ENCODE measurements around the gene ISY1.
"Not testable (repeated sequence)": the region's sequence is repeated elsewhere in the genome, so short reads cannot be mapped to it uniquely, and the experiment has no call there.

The ISY1 gene

GRCh38 chr3:129166579-129167332 is 5.9 kb upstream of the ISY1 start:
- DNase-seq (ENCODE audit: low read depth, low spot score) = no peak

DNA sequence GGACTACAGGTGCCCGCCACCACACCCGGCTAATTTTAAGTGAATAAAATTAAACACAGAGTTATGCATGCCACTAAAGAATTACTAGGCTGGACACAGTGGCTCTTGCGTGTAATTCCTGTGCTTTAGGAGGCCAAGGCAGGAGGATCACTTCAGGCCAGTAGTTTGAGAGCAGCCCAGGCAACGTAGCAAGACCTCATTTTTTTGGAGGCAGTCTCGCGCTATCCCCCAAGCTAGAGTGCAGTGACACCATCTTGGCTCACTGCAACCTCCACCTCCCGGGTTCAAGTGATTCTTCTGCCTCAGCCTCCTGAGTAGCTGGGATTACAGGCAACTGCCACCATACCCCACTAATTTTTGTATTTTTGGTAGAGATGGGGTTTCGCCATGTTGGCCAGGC is 4.7 kb upstream of the ISY1 start:
- not testable (repeated sequence) for DNase-seq (ENCODE audit: low read depth, low spot score)

DNA sequence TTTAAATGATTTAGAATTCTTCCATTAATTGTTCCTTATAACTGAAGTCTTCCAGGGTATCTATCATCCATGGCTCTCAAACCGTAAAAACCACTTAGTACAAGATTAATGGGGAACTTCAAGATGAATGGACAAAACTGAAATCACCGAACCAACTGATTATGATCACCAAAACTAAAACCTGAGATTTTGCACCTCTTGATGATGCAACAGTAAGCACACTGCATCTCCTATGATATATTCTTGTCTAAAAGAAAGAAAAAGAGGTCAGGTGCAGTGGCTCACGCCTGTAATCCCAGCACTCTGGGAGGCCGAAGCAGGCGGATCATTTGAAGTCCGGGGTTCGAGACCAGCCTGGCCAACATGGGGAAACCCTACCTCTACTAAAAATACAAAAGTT is 3.6 kb upstream of the ISY1 start:
- no peak for DNase-seq (ENCODE audit: low read depth, low spot score)

DNA sequence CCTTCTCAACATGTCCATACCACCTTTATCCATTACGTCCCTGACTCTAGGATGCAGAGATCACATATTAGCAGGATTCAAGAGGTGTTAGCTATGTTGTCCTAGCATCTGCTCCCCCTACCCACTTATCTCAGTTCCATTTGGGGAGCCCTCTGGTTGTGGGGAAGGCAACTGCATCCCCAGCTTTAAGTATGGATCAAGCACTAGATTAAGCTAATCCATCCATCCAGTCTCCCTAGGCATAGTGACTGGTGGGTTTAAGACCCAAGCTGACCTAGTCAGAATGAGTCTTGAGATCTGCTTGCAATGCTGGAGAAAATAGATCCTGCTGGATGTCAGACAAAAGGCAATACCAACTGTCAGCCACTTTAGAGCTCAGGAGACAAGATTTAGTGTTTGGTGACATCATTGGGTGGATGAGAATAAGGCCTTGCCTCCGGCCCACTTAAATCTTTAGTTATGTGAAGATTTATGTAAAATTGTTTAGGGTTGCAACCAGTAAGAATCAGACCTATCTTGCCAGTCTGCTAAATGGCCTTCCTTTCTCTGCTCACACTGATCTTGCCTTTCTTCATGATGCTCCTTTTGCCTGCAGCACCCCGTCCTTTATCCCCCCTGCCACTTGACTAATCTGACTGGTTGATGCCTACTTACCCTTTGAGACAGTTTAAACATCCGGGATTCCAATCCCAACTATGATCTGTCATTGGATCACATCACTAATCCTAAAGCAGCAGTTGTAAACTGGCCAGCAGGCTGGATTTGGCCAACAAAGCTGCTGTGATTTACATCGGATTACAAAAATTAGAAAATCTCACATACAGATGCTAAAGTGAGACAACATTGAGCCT is 2.1 kb upstream of the ISY1 start:
- DNase-seq (ENCODE audit: low read depth, low spot score) = no peak

- peak; percentile 63 for DNase-seq (ENCODE audit: low read depth, low spot score)
These were observed 1.0 kb upstream of the ISY1 start for GRCh38 chr3:129161860-129162271.

DNA sequence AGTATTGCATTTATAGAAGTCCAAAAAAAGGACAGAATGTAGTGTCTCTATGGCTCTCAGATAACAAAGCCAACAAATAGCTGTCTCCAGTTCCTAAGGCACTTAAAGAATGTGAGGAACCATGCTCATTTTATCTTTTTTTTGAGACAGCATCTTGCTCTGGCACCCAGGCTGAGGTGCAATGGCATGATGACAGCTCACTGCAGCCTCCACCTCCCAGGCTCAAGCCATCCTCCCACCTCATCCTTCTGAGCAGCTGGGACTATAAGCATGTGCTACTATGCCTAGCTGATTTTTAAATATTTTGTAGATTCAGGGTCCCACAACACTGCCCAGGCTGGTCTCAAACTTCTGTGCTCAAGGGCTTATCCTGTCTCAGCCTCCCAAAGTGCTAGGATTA is 16.1 kb downstream of the ISY1 start:
- no peak for DNase-seq (ENCODE audit: low read depth, low spot score)

- not testable (repeated sequence) for DNase-seq (ENCODE audit: low read depth, low spot score)
These were observed 19.9 kb downstream of the ISY1 start for GRCh38 chr3:129141011-129141410.

GRCh38 chr3:129139911-129140310 is 21.0 kb downstream of the ISY1 start:
- no peak for DNase-seq (ENCODE audit: low read depth, low spot score)

DNA sequence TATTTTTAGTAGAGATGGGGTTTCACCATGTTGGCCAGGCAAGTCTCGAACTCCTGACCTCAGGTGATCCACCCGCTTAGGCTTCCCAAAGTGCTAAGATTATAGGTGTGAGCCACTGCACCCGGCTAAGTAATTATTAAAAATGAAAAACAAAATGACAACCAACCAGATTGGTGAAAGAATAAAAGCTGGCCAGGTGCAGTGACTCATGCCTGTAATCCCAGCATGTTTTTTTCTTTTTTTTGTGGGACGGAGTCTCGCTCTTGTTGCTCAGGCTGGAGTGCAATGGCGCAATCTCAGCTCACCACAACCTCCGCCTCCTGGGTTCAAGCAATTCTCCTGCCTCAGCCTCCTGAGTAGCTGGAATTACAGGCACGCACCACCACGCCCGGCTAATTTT is 24.6 kb downstream of the ISY1 start:
- DNase-seq (ENCODE audit: low read depth, low spot score) = not testable (repeated sequence)

- no peak for DNase-seq (ENCODE audit: low read depth, low spot score)
These were observed 28.6 kb downstream of the ISY1 start for GRCh38 chr3:129132097-129132866.

GRCh38 chr3:129131465-129132088 is 29.3 kb downstream of the ISY1 start:
- DNase-seq (ENCODE audit: low read depth, low spot score) = no peak

- DNase-seq (ENCODE audit: low read depth, low spot score) = no peak
These were observed 30.5 kb downstream of the ISY1 start for GRCh38 chr3:129130291-129130813.

- no peak for DNase-seq (ENCODE audit: low read depth, low spot score)
These were observed 32.3 kb downstream of the ISY1 start for GRCh38 chr3:129128357-129129155.

GRCh38 chr3:129126726-129127280 is 34.1 kb downstream of the ISY1 start:
- DNase-seq (ENCODE audit: low read depth, low spot score) = no peak

DNA sequence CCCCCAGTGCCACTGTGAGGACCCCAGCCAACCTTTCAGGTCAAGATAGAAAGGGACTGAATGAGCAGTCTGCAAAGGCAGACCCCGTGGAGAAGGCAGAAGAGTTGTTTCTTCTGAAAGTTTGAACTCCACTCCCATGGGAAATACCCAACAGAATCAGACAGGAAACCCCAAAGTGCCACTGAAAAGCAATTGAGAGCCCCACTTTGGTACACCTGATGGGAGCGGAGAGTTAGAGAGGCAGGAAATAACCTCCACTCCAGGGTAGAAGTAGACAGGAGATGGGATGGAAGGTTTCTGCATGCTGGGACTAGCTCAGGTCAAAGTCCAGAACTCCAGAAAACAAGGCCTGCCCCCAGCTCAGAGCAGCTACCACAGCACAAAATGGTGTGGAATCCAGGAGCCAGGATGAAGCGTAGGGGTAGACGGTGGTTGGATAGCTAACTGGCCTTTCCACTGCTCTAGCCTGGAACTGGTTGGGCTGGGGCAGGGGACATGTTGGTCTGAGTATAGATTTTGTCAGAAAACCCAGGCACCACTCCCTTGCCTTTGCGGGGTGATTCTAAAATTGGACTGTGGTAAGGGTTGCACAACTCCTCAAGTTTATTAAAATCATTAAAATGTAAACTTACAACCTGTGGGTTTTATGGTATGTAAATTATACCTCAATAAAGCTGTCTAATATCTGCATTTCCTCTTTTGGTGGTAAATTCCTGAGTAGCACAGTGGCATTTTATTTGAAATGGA is 37.4 kb downstream of the ISY1 start:
- peak; percentile 42 for DNase-seq (ENCODE audit: low read depth, low spot score)

GRCh38 chr3:129122412-129123011 is 38.4 kb downstream of the ISY1 start:
- peak; percentile 39 for DNase-seq (ENCODE audit: low read depth, low spot score)

DNA sequence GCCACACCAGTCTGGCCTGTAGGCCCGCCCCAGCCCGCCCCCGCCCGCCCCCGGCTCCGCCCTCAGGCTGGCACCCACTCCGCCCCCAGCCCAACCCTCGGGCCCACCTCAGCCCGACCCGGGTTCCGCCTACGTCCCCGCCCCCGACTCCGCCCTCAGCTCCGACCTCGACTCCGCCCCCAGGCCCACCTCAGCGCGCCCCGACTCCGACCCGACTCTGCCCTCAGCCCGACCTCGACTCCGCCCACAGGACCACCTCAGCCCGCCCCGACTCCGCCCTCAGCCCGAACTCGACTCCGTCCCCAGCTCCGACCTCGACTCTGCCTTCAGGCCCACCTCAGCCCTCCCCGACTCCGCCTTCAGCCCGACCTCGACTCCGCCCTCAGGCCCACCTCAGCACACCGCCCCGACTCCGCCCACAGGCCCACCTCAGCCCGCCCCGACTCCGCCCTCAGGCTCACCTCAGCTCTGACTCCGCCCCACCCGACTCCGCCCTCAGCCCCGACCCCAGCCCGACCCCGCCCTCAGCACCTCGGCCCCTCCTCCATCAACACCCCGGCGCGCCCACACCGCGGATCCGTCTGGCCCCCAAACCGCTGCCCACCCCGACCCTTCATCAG is 39.0 kb downstream of the ISY1 start, which contains the start of gene RAB43:
Gene RAB43, minus strand, starts transcription at position 13 of the 620 bp plus-strand sequence. CDS start 315 bp downstream, outside the sequence.
- DNase-seq (ENCODE audit: low read depth, low spot score) = peak; percentile 99

DNA sequence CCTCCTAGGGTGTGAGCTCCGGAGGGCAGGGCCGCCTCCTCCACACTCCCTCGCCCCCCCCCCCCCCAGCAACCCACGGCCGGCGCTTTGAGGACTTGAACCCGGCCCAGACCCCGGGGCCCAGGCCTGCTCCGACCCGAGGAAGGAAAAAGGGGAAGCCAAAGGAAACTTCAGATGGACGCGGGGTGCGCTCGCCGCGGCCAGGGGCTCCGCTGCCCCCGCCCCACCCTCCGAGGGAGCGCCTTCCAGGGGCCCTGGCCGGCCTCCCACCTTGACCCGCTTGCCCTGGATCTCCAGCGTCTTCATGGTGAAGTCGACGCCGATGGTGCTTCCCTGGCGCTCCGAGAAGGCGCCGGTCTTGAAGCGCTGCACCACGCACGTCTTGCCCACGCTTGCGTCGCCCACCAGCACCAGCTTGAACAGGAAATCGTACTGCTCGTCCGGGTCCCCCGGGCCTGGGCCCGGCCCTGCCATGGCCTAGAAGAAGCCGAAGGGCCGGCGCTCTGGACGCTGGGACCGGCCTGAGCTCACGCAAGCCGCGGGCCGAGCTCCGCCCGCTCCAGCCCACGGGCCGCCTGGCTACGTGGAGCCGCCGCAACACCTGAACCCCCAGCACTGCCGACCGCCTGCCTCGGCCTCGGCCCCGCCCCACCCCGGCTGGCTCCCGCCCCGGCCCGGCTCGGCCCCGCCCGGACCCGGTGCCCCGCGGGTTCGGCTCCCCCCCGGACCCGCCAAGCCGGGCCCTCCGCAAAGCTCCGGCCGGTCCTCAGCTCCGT is 39.7 kb downstream of the ISY1 start:
- peak; percentile 65 for DNase-seq (ENCODE audit: low read depth, low spot score)
